Activated CD4-positive, CD25-positive, alpha-beta regulatory T cell treated with anti-CD3 and anti-CD28 coated beads, Interleukin-2, amount 50 U/mL, for 72 hours (primary cell): Measurements from ENCODE around the gene EXOC3L4.
"Not testable (repeated sequence)": the region's sequence is repeated elsewhere in the genome, so short reads cannot be mapped to it uniquely, and the experiment has no call there.

Experiments
- DNase-seq: peaks from one replicate; pipeline ENCODE4 v3.0.0; 2021

EXOC3L4 gene

DNA sequence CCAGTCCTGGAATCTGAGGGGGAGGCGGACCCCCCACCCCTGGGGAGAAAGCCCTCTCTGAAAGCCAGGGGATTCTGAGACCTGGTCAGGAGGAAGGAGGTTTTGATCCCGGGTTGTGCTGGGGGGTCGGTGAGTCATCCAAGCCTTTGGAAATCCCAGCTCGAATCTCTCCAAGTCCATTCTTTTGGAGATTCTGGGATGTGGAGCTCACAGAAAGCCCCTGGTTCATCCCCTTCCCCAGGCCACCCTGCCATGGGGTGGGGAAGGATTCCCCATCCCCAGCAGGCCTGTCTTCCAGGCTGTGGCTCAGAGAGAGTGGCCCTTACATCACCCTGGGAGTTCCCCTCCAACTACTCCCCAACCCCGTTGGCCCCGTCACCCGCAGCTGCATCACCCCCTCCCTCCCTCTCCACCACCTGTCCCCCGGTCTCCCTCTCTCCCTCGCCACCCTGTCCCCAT is 14.3 kb downstream of the EXOC3L4 start:
- DNase-seq: no peak

GRCh38 chr14:103109535-103110441 is 15.3 kb downstream of the EXOC3L4 start:
- DNase-seq: no peak

DNA sequence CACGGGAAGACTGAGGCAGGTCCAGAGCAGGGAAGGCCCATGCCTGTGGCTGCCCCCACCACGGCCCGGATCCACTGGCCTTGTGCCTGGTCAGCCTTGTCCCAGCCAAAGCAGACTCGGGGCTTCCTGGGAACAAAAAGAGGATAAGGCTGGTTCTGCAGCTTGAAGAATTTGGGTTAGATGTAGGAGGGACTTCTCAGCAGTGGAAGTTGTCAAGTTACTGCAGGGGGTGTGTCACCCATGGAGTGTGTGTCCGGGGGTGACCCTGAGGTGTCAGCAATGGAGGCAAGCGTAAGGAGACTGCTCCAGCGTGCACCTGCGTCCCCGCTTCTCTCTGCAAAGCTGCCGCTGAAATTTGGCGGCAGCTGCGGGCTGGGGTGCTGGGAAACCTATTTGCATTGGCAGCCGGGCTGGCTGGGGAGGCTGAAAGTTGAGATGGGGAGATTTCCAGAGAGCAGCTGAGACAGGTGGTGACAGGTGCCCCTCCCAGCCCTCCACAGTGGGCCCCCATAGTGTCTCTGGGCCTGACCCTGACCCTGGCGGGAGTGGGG is 16.2 kb downstream of the EXOC3L4 start:
- no peak for DNase-seq

DNA sequence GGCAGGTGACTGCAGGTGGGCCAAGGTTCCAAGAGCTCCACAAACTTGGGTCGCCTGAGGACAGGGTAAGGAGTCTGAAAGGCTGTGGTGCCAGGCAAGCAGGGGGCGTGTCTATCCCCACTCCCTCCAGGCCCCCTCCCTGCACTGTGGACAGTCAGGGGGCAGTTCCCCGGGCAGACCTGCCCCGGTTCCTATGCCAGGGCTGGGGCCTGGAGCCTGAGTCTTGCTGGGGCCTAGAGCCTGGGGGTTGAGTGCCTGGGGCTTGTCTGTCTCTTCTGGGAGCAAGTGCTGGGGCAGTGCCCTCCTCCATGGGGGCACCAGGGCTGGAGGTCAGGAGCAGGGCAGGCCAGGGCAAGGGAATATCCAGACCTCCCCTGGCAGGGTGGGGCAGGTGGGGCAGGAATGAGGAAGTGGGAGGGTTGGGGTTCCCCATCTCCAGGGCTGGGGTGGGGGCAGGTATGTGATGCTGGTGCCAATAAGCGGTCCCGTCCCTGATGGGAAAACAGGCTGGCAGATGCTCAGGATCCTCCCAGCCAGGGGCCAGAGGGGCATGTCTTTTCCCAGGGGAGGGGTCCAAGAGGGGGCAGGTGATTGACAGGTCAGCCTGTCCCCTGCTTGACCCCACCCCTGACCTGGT is 16.8 kb downstream of the EXOC3L4 start:
- no peak for DNase-seq

- no peak for DNase-seq
These were observed 18.1 kb downstream of the EXOC3L4 start for GRCh38 chr14:103112400-103113243.

GRCh38 chr14:103113303-103113702 is 18.8 kb downstream of the EXOC3L4 start:
- DNase-seq: no peak

DNA sequence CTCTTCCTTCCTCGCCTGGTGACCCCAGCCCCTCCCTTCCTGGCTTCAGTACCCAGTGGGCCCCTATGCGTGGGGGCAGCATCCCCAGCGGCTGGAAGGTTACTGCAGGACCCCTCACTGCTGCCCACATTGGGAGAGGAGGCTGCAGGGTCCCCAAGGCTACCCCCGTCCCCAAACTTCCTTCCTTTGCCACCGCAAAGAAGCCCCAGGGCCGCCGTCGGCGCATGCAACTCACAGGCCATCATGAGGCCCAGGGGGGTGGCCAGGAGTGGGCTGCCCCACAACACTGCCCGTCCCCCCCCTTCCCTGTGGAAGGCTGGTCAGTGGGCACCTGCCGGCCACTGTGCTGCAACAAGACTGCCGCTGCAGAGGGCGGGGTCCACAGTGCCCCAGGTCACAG is 19.2 kb downstream of the EXOC3L4 start:
- no peak for DNase-seq

- not testable (repeated sequence) for DNase-seq
These were observed 20.7 kb downstream of the EXOC3L4 start for GRCh38 chr14:103115086-103115679.

GRCh38 chr14:103115845-103116572 is 21.5 kb downstream of the EXOC3L4 start:
- DNase-seq: no peak

DNA sequence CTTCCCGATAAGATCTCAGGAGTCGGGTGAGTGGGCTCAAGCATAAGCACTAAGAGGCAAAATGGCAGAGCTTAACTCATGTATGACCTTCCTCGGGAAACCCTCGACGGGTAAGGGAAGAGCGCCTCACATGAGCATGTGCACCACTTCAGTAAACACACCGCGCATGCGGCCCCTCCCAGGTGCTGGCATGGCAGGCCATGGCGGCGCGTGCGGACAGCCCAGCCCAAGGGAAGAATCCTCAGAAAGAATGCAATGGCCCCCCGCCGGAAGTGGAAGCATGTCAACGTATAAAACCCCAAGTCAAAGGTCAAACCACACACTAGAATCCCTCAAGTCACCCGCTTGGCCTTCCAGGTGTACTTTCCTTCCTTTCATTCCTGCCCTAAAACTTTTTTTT is 22.1 kb downstream of the EXOC3L4 start:
- no peak for DNase-seq

DNA sequence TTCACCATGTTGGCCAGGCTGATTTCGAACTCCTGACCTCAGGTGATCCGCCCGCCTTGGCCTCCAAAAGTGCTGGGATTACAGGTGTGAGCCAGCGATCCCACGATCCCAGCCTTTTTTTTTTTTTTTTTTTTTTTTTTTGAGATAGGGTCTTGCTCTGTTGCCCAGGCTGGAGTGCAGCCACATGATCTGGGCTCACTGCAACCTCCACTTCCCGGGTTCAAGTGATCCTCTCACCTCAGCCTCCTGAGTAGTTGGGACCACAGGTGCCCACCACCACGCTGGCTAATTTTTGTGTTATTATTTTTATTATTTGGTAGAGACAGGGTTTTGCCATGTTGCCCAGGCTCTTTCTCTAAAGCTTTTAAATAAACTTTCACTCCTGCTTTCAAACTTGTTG is 23.0 kb downstream of the EXOC3L4 start:
- not testable (repeated sequence) for DNase-seq

DNA sequence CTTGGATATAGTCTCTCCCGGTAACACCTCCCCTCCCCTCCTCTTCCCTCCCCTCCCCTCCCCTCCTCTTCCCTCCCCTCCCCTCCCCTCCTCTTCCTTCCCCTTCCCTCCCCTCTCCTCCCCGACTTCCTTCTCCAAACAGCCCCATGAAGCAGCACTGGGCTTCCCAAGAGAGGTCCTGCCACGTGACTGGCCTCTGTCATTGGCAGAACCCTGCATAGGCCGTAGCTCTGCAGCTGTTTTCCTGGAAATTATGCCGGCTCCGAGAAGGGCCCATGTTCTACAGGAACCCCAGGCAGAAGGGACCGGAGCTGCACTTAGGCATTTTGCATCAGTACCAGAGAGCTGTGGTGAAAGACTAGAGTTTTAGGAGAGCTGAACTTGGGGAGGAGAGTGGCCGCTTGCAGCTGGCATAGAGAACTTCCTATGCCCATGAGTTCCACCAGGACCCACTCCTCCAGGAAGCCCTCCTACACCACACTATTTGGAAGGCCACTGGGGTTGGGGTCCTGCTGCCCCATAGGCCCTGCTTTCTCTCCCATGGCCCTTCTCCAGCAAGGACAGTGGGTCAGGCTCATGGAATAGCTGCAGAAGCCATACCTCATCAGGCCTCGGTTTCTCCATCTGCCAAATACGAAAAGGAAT is 23.6 kb downstream of the EXOC3L4 start:
- DNase-seq: no peak

GRCh38 chr14:103118663-103119404 is 24.3 kb downstream of the EXOC3L4 start:
- no peak for DNase-seq

- not testable (repeated sequence) for DNase-seq
These were observed 25.0 kb downstream of the EXOC3L4 start for GRCh38 chr14:103119527-103119926.

- no peak for DNase-seq
These were observed 26.8 kb downstream of the EXOC3L4 start for GRCh38 chr14:103121121-103121845.

DNA sequence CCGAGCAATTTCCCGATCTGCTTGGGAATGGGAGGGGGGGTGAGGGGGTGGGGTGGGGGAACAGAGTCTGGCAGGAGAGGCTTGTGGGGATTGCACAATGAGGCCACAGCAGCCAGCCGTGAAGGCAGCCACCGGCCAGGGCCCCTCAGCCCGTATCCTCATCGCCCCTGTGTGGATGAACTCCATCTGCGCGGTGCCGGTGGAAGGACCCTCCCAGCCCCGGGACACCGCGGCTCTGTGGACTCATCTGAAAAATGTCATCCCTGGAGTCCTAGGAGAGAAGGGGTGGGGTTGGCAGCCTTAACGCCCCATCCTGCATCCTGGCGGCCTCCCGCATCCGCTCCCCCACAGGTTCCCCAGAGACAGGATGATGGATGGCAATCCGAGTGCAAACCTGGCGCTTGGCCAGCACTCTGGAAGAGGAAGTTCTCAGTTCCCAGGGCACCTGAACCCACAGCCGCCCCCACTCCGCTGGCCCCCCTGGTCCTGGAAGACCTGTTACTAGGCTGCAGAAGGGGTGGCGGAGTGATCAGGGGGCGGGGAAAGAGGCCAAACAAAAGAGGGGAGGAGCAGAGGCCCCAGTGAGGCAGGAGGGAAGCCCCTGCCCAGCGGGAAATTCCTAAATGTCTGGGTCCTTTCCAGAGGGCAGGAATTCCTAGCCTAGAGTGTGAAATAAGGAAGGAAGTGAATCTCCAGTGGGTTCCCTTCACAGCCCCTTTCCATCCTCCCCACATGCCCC is 27.5 kb downstream of the EXOC3L4 start:
- DNase-seq: no peak

- no peak for DNase-seq
These were observed 28.0 kb downstream of the EXOC3L4 start for GRCh38 chr14:103122585-103122946.

- DNase-seq: no peak
These were observed 28.6 kb downstream of the EXOC3L4 start, which contains the start of gene TNFAIP2 for GRCh38 chr14:103122947-103123633. TNFAIP2 (plus strand) TSS chr14:103123461; CDS start chr14:103126458, 2,997 bp downstream.
